Measurements from ENCODE around the gene BOC.

- TF ChIP-seq CTCF (IDR thresholded peaks at IDR 0.05; ENCODE audit: low read depth, low read length, poor library complexity, severe bottlenecking): no peak
- no peak for TF ChIP-seq EZH2phosphoT487 (IDR thresholded peaks at IDR 0.05; ENCODE audit: borderline replicate concordance, low read length)
Observed at GRCh38 chr3:113300596-113300995, 89.2 kb downstream of the BOC start.

Data from DOHH2 (cell line).